Gastroesophageal sphincter (tissue), 3 donors: Measurements from ENCODE around the gene GOSR2.

Source experiments
- CTCF ChIP-seq, 4 experiments: fragments of 200-600 bp in 2 of 4; fragments of 450-650 bp in 2 of 4; sonication (generic) in 1 of 4; IDR thresholded peaks; one replicate each; pipeline ENCODE4 v1.5.1; 2017 to 2019; ENCODE audit warnings: antibody characterized with exemption in 4 of 4, mild to moderate bottlenecking in 2 of 4, moderate library complexity in 2 of 4
- POLR2A ChIP-seq, 2 donors: fragments of 450-650 bp; IDR thresholded peaks; one replicate each; pipeline ENCODE4 v1.6.1; 2017; ENCODE audit warnings: antibody characterized with exemption in 2 of 2, mild to moderate bottlenecking in 2 of 2, moderate library complexity in 1 of 2

- TF ChIP-seq CTCF (IDR thresholded peaks at IDR 0.05) (no peak), POLR2A (IDR thresholded peaks at IDR 0.05) (no peak)
These were observed 45.5 kb upstream of the GOSR2 start for GRCh38 chr17:46877466-46877865.
